Esophagus muscularis mucosa (tissue), 4 donors: ENCODE data around the gene LRRC7. TPM values are rescaled to one million over a fixed set of nuclear protein-coding genes. Genes with fewer than 3 reads are reported as not detected.

Source experiments
- DNase-seq: peaks from one replicate; pipeline ENCODE4 v3.0.0-alpha.2; 2017; ENCODE audit errors: extremely low spot score
- H3K27ac ChIP-seq, 4 donors: fragments of 200-600 bp; sonication (generic); replicated peaks in 1 of 4; 1 replicate in 3 of 4; 2 replicates in 1 of 4; pipeline ENCODE4 v1.5.1; 2016 to 2019; ENCODE audit warnings: mild to moderate bottlenecking in 1 of 4
- H3K27me3 ChIP-seq, 4 donors: fragments of 200-600 bp; sonication (generic); one replicate each; pipeline versions ENCODE4 v1.5.1 to v1.6.0; 2016 to 2019
- H3K36me3 ChIP-seq, 4 donors: fragments of 200-600 bp; sonication (generic); one replicate each; pipeline ENCODE4 v1.5.1; 2016 to 2019
- H3K4me1 ChIP-seq, 4 donors: fragments of 200-600 bp; sonication (generic); one replicate each; pipeline ENCODE4 v1.5.1; 2016 to 2019
- H3K4me3 ChIP-seq, 4 donors: fragments of 200-600 bp; sonication (generic); 1 replicate in 2 of 4; 2 replicates in 2 of 4; pipeline ENCODE4 v1.5.1; 2016 to 2019; ENCODE audit warnings: mild to moderate bottlenecking in 4 of 4, moderate library complexity in 1 of 4
- H3K9me3 ChIP-seq, 4 donors: fragments of 200-600 bp; sonication (generic); 1 replicate in 3 of 4; 2 replicates in 1 of 4; pipeline ENCODE4 v1.5.1; 2016 to 2019
- CTCF ChIP-seq, 3 experiments: fragments of 200-600 bp in 2 of 3; fragments of 450-650 bp in 1 of 3; sonication (generic) in 2 of 3; IDR thresholded peaks; one replicate each; pipeline ENCODE4 v1.5.1; 2017 to 2019; ENCODE audit warnings: antibody characterized with exemption in 3 of 3, mild to moderate bottlenecking in 2 of 3, moderate library complexity in 1 of 3
- EP300 ChIP-seq: sonication (generic); formaldehyde crosslinking; IDR thresholded peaks from one replicate; pipeline ENCODE4 v1.6.1; 2017; ENCODE audit warnings: antibody characterized with exemption
- POLR2A ChIP-seq: fragments of 450-650 bp; IDR thresholded peaks from one replicate; pipeline ENCODE4 v1.6.1; 2017; ENCODE audit warnings: antibody characterized with exemption, moderate library complexity, mild to moderate bottlenecking, low read depth
- POLR2AphosphoS5 ChIP-seq, 2 donors: sonication (generic); formaldehyde crosslinking; IDR thresholded peaks; one replicate each; pipeline ENCODE4 v1.6.1; 2017; ENCODE audit warnings: antibody characterized with exemption in 2 of 2
- WGBS: methylation state at CpG from one replicate; pipeline ENCODE4 v1.1.5; 2018; 5-methylcytosine and 5-hydroxymethylcytosine counted together
- intact Hi-C: fragments of 100-400 bp; cut with DNase I; formaldehyde crosslinking; loops from one replicate; pipeline ENCODE4 v1.15.1; 2023
- total RNA-seq, 4 donors: library from RNA; depleted of rRNA; stranded (reverse); fragments of >200 nt; gene quantifications; one replicate each; pipeline versions ENCODE4 v1.1.0 to v1.2.1, GENCODE V29; 2016

The LRRC7 gene
- total RNA-seq, 4 donors from 2014 or later = 0.26 to 2.5 (median 0.42) TPM

DNA sequence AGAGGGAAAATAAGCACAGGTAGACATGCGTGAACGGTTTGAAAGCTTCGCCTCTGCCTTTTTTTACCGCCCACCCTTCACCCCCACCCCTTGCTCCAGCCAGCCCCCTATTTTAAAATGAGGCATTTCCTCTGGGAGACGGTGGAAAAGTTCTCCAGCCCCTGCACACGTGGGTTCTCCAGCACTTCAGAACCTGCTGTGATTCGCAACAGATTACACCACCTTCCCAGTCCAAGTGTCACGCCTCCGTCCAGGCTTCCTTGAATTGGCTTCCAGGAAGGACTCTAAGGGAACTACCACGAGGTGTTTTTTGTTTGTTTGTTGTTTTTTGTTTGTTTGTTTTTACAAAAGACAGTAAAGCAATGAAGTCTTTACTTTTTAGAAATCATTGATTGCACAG, 2.6 kb downstream of the LRRC7 start:
- peak overlapping the region in 3 of 4 donors; percentile 59 to 61 (median 60) for H3K4me3 ChIP-seq
- no peaks in the 10 kb centered on the region for H3K36me3 ChIP-seq
- H3K27ac ChIP-seq = no peak overlapping the region
- 37% methylated on average over 10 of the region's 10 CpGs for WGBS
- H3K4me1 ChIP-seq = peaks cover 11 to 41% (median 37%) of the 10 kb centered on the region in 4 donors
- H3K9me3 ChIP-seq = no peaks in the 10 kb centered on the region
- H3K27me3 ChIP-seq = peaks cover 0 to 37% (median 6%) of the 10 kb centered on the region in 4 donors
- TF ChIP-seq POLR2AphosphoS5 (IDR thresholded peaks at IDR 0.05) = no peak
- TF ChIP-seq CTCF (IDR thresholded peaks at IDR 0.05) = no peak
- TF ChIP-seq POLR2A = no peak
- TF ChIP-seq EP300 = no peak
- DNase-seq = no peak
- intact Hi-C loops = no loop called here

DNA sequence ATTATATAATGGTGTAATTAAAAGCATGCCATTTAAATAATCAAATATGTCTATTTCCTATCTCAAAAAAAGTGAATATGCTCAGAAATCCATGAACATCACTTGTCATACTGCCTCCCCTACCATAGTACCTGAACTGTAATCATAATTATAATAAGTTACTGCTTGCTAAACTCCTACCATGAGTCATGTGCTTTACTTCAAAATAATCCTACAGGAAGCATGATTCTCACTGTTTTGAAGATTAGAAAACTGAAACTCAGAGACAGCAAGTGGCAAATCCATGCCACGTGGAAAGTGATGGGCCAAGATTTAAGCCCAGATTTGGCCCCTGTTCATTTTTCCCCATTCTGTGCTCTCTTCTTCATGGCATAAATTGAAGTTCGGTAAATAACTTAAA, 5.2 kb downstream of the LRRC7 start:
- Histone ChIP-seq H3K36me3 (no peaks in the 10 kb centered on the region), H3K4me1 (peaks cover 11 to 25% (median 21%) of the 10 kb centered on the region in 4 donors), H3K27me3 (peaks cover 0 to 28% (median 5%) of the 10 kb centered on the region in 4 donors), H3K9me3 (no peaks in the 10 kb centered on the region), H3K4me3 (no peak overlapping the region), H3K27ac (no peak overlapping the region)
- intact Hi-C loops = no loop called here
- TF ChIP-seq EP300 (no peak), POLR2A (no peak), POLR2AphosphoS5 (IDR thresholded peaks at IDR 0.05) (no peak), CTCF (IDR thresholded peaks at IDR 0.05) (no peak)
- 90% methylated on average over 2 of the region's 2 CpGs for WGBS
- no peak for DNase-seq

DNA sequence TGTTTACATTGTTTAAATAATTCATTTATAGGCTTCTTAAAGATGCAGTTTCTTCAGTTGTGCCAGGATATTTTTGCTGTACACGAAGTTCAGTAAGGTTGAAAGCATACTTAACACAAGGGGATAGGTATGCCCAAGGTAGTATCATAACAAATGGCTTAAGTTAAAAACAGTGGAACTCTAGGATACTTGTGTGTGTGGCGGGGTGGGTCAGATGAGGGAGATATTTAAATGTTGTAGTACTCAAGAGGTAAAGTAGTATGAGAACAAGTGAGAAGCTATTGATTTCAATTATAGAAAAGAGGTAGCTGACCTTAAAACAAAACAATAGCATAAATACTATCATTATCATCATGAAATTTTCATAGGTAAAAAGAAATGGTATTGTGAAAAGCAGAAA, 6.2 kb downstream of the LRRC7 start:
- TF ChIP-seq POLR2AphosphoS5 (IDR thresholded peaks at IDR 0.05) = no peak
- no peak for TF ChIP-seq CTCF (IDR thresholded peaks at IDR 0.05)
- no peak for TF ChIP-seq EP300
- TF ChIP-seq POLR2A = no peak
- Histone ChIP-seq H3K27ac (no peak overlapping the region), H3K36me3 (no peaks in the 10 kb centered on the region), H3K4me1 (peaks cover 4 to 15% (median 11%) of the 10 kb centered on the region in 4 donors), H3K4me3 (no peak overlapping the region), H3K9me3 (no peaks in the 10 kb centered on the region), H3K27me3 (peaks cover 0 to 18% (median 0%) of the 10 kb centered on the region in 4 donors)
- no peak for DNase-seq
- intact Hi-C loops = no loop called here
- WGBS = 43% methylated on average over 2 of the region's 2 CpGs

GRCh38 chr1:69585666-69586065, 17.9 kb downstream of the LRRC7 start:
- intact Hi-C loops = no loop called here
- 28% methylated on average over 2 of the region's 2 CpGs for WGBS

More at GRCh38 chr1:69585666-69586065, 17.9 kb downstream of the LRRC7 start:
- H3K27me3 ChIP-seq = no peaks in the 10 kb centered on the region
- no peak for DNase-seq
- no peak overlapping the region for H3K27ac ChIP-seq
- no peaks in the 10 kb centered on the region for H3K4me1 ChIP-seq
- H3K36me3 ChIP-seq = no peaks in the 10 kb centered on the region
- no peaks in the 10 kb centered on the region for H3K9me3 ChIP-seq
- no peak for TF ChIP-seq EP300
- no peak for TF ChIP-seq CTCF (IDR thresholded peaks at IDR 0.05)
- TF ChIP-seq POLR2A = no peak
- no peak for TF ChIP-seq POLR2AphosphoS5 (IDR thresholded peaks at IDR 0.05)
- H3K4me3 ChIP-seq = no peak overlapping the region
